ENCODE data around the gene PICALM.

Gene PICALM

DNA sequence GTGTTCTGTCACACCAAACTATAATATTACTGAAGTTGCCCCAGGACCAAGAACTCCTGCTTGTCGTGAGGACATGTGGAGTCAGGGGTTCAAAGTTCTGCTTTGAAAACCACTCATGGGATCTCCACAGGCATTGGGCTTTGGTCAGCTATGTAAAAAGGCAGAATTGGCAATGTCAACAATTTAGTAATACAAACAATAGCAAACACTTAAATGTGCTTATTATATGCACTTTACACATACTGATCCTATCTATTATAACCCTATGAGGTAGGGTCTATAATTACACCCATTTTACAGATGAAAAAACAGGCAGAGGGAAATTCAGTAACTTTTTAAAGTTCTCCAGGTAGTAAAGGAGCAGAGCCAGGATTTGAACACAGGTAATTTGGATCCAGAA, 119.1 kb downstream of the PICALM start:
- no peak for DNase-seq
- peaks cover 7 to 10% of the 10 kb centered on the region in 2 donors for H3K9me3 Mint-ChIP-seq
- no peak overlapping the region for H3K4me3 Mint-ChIP-seq
- H3K27ac Mint-ChIP-seq: no peak overlapping the region
- H3K27me3 Mint-ChIP-seq: no peaks in the 10 kb centered on the region
- no peak for ATAC-seq (replicated peaks)
- peaks cover 4 to 20% of the 10 kb centered on the region in 2 donors for H3K4me1 Mint-ChIP-seq (ENCODE audit: low read depth in 2 of 2)
- peaks cover 20% of the 10 kb centered on the region for H3K36me3 Mint-ChIP-seq (ENCODE audit: insufficient read depth)

DNA sequence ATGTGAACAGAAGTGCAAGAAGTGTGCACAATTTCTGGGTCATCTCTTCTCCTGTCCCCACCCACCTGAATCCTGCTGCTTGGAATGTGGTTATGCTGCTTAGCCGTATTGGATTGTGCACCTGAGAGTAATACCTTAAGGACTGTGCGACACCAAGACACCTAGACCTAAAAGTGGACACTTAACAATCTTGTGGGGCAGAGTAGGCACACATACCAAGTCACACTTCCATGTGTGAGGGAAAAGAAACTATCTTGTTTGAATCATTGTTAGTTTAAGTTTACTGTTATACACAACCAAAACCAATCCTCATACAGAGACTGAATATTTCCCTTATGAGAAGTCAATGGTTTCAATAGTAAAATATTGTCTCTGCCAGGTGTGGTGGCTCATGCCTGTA, 120.0 kb downstream of the PICALM start:
- Mint-ChIP-seq H3K36me3 (ENCODE audit: insufficient read depth) (peaks cover 14% of the 10 kb centered on the region), H3K27me3 (no peaks in the 10 kb centered on the region), H3K9me3 (peaks cover 7 to 10% of the 10 kb centered on the region in 2 donors), H3K4me1 (ENCODE audit: low read depth in 2 of 2) (peaks cover 4 to 20% of the 10 kb centered on the region in 2 donors), H3K27ac (peak overlapping the region in 1 of 2 donors; percentile 20), H3K4me3 (no peak overlapping the region)
- DNase-seq (no peak), ATAC-seq (replicated peaks) (no peak)

DNA sequence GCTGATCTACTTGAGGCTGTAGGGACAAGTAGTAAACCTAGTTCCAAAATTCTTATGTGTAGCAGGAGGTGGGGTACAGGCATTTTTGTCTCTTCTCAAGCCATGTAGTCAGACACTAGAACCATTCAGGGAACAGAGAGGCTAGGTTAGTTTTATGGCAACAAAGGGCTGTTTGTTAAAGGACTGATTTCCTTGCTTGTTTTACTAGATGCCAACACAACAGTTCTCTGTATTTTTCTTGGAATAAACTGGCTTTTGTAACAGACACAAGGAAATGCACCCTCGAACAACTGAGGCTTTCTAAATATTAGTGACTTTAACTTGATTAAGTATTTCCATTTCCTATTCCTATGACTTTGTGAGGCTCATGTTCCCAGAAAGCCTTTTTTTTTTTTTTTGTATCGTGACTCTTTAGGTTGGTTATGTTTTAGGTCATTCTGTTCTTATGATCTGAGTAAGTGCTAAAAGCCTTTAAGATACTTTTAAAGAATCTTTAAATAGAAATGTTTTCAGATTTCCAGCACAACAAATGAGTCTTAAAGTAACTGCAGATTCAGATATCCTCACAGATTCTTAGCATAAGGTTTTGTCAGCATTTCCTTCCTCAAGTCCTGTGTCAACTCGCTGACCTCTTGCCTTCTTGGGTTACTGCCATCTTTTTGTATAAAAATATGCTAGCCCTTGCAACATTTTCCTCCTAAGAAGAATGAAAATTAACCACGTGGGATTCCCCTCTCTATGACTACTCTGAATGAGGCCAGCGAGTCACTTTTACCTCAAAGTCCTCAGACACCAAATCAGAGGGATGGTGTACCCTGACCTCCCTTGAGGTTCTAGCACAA, 121.2 kb downstream of the PICALM start:
- Mint-ChIP-seq H3K27me3 (no peaks in the 10 kb centered on the region), H3K9me3 (peaks cover 5 to 10% of the 10 kb centered on the region in 2 donors), H3K4me1 (ENCODE audit: low read depth in 2 of 2) (peaks cover 4 to 20% of the 10 kb centered on the region in 2 donors), H3K36me3 (ENCODE audit: insufficient read depth) (peaks cover 5% of the 10 kb centered on the region), H3K4me3 (no peak overlapping the region), H3K27ac (peak overlapping the region in 1 of 2 donors; percentile 20)
- DNase-seq: no peak
- ATAC-seq (replicated peaks): peak; percentile 57

DNA sequence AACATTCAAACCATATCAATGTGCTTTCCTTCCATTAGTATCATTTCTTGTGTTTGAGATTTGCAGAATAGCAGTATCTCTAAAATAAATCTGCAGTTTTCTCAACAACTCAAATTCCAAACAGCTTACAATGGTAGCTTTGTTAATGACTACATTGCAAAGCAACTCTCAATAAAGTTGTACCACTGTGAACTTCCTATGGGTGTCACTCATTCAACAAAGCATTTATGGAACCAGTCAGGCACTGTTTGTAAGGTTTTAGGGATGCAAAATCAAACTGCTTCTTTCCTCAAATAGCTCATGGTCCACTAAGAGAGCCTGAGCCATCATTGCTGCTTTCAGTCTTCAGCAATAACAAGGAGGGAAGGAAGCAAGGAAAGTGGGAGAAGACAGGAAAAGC, 122.7 kb downstream of the PICALM start:
- peak overlapping the region in 1 of 2 donors; percentile 84 for H3K27ac Mint-ChIP-seq

DNA sequence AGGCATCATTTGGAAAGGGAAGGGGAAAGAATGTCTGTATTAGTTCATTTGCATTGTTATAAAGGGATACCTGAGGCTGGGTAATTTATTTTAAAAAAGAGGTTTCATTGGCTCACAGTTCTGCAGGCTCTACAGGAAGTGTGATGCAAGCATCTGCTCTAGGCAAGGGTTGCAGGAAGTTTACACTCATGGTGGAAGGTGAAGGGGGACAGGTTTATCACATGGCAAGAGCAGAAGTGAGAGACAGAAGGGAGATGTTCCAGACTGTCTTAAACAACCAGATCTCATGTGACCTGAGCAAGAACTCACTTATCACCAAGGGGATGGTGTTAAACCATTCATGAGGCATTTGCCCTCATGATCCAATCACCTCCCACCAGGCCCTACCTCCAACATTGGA, 123.1 kb downstream of the PICALM start:
- Mint-ChIP-seq H3K27me3 (no peaks in the 10 kb centered on the region), H3K36me3 (ENCODE audit: insufficient read depth) (peaks cover 4% of the 10 kb centered on the region), H3K27ac (peak overlapping the region in 1 of 2 donors; percentile 28), H3K4me3 (no peak overlapping the region), H3K9me3 (peaks cover 1 to 3% of the 10 kb centered on the region in 2 donors), H3K4me1 (ENCODE audit: low read depth in 2 of 2) (peaks cover 4 to 20% of the 10 kb centered on the region in 2 donors)
- ATAC-seq (replicated peaks): peak; percentile 70
- no peak for DNase-seq

More for the DNA sequence above, 122.7 kb downstream of the PICALM start:
- ATAC-seq (replicated peaks): no peak
- no peaks in the 10 kb centered on the region for H3K27me3 Mint-ChIP-seq
- peaks cover 4 to 5% of the 10 kb centered on the region in 2 donors for H3K9me3 Mint-ChIP-seq
- peaks cover 4 to 20% of the 10 kb centered on the region in 2 donors for H3K4me1 Mint-ChIP-seq (ENCODE audit: low read depth in 2 of 2)
- H3K36me3 Mint-ChIP-seq (ENCODE audit: insufficient read depth): peaks cover 4% of the 10 kb centered on the region
- DNase-seq: no peak
- H3K4me3 Mint-ChIP-seq: no peak overlapping the region

DNA sequence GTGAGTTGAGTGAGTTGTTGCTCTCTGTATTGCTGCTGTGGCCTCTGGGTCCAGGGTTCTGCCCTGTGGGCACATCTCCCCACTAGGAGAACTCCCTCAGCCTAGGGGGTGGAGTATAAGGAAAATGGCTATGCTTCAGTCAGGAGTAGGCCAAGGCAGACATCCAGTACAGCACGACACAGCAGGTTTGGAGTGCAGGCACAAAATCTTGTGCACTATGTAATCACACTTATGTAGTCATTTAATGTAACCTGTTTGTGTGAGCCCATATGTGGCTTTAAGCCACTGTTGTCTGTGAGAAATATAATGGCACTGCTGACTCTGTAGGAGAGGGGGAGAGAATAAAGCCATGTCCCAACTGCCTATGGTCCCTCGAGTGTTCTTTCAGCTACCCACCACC, 123.6 kb downstream of the PICALM start:
- ATAC-seq (replicated peaks) (no peak), DNase-seq (no peak)
- H3K9me3 Mint-ChIP-seq: peaks cover 0 to 3% of the 10 kb centered on the region in 2 donors
- peaks cover 4% of the 10 kb centered on the region for H3K36me3 Mint-ChIP-seq (ENCODE audit: insufficient read depth)
- no peak overlapping the region for H3K4me3 Mint-ChIP-seq
- H3K4me1 Mint-ChIP-seq (ENCODE audit: low read depth in 2 of 2): peaks cover 4 to 20% of the 10 kb centered on the region in 2 donors
- H3K27ac Mint-ChIP-seq: no peak overlapping the region
- no peaks in the 10 kb centered on the region for H3K27me3 Mint-ChIP-seq

DNA sequence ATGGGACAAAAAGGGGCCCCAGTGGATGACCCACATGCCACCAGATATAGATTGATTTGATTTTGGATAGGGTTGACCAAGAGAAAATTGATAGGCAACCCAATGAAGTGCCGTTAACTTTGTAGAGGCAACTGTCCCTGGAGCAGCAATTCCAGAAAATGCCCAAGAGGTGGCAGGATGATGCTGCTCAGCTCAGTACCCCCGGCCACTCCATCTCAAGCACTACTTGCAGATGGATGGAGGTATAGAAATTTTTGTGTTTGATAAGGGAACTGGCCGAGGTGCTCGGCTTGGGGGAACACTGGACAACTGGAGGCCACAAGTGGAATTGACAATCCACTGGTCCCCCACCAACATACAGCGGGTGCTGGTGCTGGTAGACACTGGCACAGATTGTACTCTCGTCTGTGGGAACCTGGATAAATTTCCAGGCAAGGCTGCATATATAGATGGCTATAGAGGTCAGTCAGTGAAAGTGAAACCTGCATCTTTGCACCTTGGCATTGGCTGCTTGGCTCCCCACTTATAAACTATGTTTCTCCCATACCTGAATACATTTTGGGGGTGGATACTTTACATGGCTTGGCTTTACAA, 127.4 kb downstream of the PICALM start:
- DNase-seq (no peak), ATAC-seq (replicated peaks) (no peak)
- Mint-ChIP-seq H3K27me3 (no peaks in the 10 kb centered on the region), H3K27ac (no peak overlapping the region), H3K4me3 (no peak overlapping the region), H3K9me3 (peaks cover 0 to 3% of the 10 kb centered on the region in 2 donors), H3K4me1 (ENCODE audit: low read depth in 2 of 2) (peaks cover 4 to 11% of the 10 kb centered on the region in 2 donors), H3K36me3 (ENCODE audit: insufficient read depth) (no peaks in the 10 kb centered on the region)

DNA sequence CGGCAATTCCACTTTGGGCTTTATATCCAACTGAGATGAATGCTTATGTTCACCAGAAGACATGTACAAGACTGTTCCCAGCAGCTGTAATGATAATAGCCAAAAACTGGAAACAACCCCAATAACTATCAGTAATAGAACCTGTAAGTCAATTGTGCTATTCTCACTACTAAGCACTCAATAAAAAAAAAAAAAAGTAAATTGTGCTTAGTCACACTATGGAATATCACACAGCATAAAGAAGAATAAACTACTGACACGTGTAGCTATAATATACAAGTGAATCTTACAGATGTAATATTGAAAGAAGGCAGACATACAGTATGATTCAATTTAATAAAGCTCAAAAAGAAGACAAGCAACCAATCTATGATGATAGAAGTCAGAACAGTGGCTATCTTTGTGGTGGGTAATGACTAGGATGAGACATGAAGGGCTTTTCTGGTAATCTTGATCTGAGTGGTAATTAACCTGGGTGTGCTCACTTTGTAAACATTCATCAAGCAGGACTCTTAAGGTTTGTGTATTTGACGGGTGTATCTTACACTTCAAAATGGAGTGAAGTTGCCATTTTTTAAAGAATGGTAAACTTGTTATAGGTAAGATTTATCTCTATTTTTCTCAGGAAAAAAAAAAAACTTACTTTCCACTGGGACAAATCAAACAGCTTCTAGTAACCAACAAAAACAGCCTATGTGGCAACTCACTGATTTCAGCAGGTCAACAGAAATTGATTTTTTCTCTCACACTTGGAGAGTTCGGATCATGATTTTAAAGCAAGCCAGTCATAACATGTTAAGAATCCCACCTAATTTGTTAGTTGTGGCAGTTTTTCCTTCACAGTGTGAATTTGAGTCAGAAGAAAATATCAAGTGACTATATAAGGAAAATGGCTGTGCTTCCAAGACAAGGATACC, 129.5 kb downstream of the PICALM start:
- no peak overlapping the region for H3K27ac Mint-ChIP-seq
- H3K9me3 Mint-ChIP-seq: no peaks in the 10 kb centered on the region
- no peaks in the 10 kb centered on the region for H3K27me3 Mint-ChIP-seq
- H3K4me1 Mint-ChIP-seq (ENCODE audit: low read depth in 2 of 2): no peaks in the 10 kb centered on the region
- no peak overlapping the region for H3K4me3 Mint-ChIP-seq
- DNase-seq (no peak), ATAC-seq (replicated peaks) (no peak)
- no peaks in the 10 kb centered on the region for H3K36me3 Mint-ChIP-seq (ENCODE audit: insufficient read depth)

DNA sequence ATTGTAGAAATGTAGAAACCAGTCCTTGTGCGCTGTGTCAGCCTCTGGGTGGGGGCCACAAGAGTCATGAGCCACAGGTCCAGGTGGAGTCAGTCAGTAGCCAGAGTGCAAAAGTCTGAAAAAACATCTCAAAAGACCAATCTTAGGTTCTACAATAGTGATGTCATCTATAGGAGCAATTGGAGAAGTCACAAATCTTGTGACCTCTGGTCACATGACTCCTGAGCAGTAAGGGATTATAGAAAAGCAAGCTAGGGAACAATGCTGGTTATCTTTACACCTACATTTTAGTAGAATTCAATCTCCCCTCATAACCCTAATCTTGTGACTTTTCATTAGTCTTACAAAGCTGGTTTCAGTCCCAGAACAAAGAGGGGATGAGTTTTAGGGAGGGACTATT, 131.0 kb downstream of the PICALM start:
- no peak for DNase-seq
- ATAC-seq (replicated peaks): no peak
- H3K36me3 Mint-ChIP-seq (ENCODE audit: insufficient read depth): no peaks in the 10 kb centered on the region
- H3K4me3 Mint-ChIP-seq: no peak overlapping the region
- no peaks in the 10 kb centered on the region for H3K27me3 Mint-ChIP-seq
- peak overlapping the region in 1 of 2 donors; percentile 44 for H3K27ac Mint-ChIP-seq
- no peaks in the 10 kb centered on the region for H3K4me1 Mint-ChIP-seq (ENCODE audit: low read depth in 2 of 2)
- H3K9me3 Mint-ChIP-seq: no peaks in the 10 kb centered on the region

DNA sequence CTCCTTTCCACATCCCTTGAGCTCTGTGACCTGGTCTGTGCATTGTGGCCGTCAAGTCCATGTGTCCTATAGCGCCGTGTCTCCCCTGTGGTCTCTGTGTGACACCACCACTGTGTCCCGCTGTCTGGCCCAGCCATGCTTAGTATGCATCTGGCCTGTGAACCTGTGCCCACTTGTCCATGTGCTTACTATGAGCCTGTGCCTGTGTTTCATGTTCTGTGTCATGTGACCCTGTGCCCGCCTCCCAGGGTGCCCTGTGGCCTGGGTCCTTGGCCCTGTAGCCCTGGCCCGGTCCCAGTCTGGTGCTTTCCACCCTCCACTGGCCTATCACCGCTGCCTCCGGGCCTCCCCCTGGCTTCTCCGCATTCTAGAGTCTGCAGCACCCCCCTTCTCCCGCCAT, 133.1 kb downstream of the PICALM start:
- H3K27ac Mint-ChIP-seq: no peak overlapping the region
- H3K4me1 Mint-ChIP-seq (ENCODE audit: low read depth in 2 of 2): no peaks in the 10 kb centered on the region
- H3K27me3 Mint-ChIP-seq: peaks cover 0 to under 1% of the 10 kb centered on the region in 2 donors
- no peak overlapping the region for H3K4me3 Mint-ChIP-seq
- H3K36me3 Mint-ChIP-seq (ENCODE audit: insufficient read depth): no peaks in the 10 kb centered on the region
- ATAC-seq (replicated peaks): no peak
- H3K9me3 Mint-ChIP-seq: no peaks in the 10 kb centered on the region
- DNase-seq: no peak

DNA sequence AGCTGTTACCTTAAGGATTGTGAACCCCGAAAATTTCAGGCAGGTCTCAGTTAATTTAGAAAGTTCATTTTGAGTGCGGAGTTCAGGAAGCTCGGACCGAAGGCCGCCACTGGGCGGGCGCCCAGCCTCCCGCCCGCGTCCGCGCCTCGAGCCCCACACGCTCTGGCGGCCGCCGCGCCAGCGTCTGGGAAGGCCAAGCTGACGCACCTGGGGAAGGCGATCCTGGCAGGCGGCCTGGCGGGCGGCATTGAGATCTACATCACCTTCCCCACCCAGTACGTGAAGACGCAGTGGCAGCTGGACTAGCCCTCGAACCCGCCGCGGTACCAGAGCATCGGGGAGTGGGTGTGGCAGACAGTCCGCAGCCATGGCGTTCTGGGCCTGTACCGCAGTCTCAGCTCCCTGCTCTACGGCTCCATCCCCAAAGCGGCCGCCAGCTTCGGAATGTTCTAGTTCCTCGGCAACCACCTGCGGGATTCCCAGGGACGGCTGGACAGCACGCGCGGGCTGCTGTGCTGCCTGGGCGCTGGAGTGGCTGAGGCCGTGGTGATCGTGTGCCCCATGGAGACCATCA, 134.2 kb downstream of the PICALM start:
- Mint-ChIP-seq H3K9me3 (no peaks in the 10 kb centered on the region), H3K27me3 (peaks cover 0 to 8% of the 10 kb centered on the region in 2 donors), H3K27ac (no peak overlapping the region), H3K4me1 (ENCODE audit: low read depth in 2 of 2) (no peaks in the 10 kb centered on the region), H3K4me3 (no peak overlapping the region), H3K36me3 (ENCODE audit: insufficient read depth) (no peaks in the 10 kb centered on the region)
- no peak for ATAC-seq (replicated peaks)
- no peak for DNase-seq

DNA sequence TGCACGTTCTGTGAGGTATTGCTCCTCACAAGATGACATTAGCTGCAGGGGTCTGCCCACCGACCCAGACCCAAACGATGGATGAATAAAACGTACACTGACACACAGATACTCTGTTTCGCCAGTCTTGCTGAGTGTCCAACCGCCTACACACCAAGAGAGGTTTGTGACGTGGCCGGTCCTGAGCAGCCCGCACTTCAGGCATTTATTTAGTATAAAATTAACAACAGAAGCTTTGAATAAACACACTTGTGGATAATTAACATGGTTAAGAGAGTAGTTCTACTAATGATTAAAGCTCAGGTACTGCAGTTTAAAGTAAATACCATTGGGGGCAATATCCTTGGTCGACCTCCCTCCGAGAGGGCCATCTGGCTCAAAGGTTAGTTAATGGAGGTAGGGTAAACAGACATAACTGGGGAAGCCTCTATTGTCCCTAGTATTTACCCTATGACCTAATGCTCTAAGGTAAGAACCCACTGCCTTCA, 138.0 kb downstream of the PICALM start:
- Mint-ChIP-seq H3K36me3 (ENCODE audit: insufficient read depth) (peaks cover 3% of the 10 kb centered on the region), H3K27ac (no peak overlapping the region), H3K9me3 (no peaks in the 10 kb centered on the region), H3K4me1 (ENCODE audit: low read depth in 2 of 2) (no peaks in the 10 kb centered on the region), H3K27me3 (peaks cover 23 to 40% of the 10 kb centered on the region in 2 donors), H3K4me3 (no peak overlapping the region)
- no peak for DNase-seq
- no peak for ATAC-seq (replicated peaks)

Measured in effector memory CD8-positive, alpha-beta T cell (primary cell).